Mesenchymal stem cell (in vitro differentiated cells and primary cell): ENCODE measurements around the gene TFCP2L1.

Source experiments
- DNase-seq: peaks from one replicate; pipeline ENCODE4 v3.0.0-alpha.2; 2013
- H2AFZ ChIP-seq: one replicate; pipeline ENCODE4 v1.6.1; 2013; ENCODE audit warnings: low read depth, mild to moderate bottlenecking, control low read depth, inconsistent platforms, low read length, moderate library complexity
- H2AK5ac ChIP-seq: 2 replicates; pipeline ENCODE4 v1.6.1; 2013; ENCODE audit warnings: low read length, moderate library complexity, mild to moderate bottlenecking, inconsistent platforms; ENCODE audit not compliant: severe bottlenecking
- H2BK120ac ChIP-seq: one replicate; pipeline ENCODE4 v1.6.1; 2013; ENCODE audit warnings: low read depth, mild to moderate bottlenecking, inconsistent platforms, low read length, moderate library complexity
- H2BK12ac ChIP-seq, 2 experiments: one replicate each; pipeline ENCODE4 v1.6.1; 2013; ENCODE audit warnings: inconsistent platforms in 2 of 2, low read length in 2 of 2, mild to moderate bottlenecking in 2 of 2, moderate library complexity in 2 of 2, control low read depth in 1 of 2
- H2BK15ac ChIP-seq: one replicate; pipeline ENCODE4 v1.6.1; 2013; ENCODE audit warnings: mild to moderate bottlenecking, low read depth, inconsistent platforms; ENCODE audit not compliant: poor library complexity, severe bottlenecking
- H2BK5ac ChIP-seq: 2 replicates; pipeline ENCODE4 v1.6.1; 2013; ENCODE audit warnings: low read depth, mild to moderate bottlenecking, low read length, control low read depth, inconsistent platforms; ENCODE audit not compliant: poor library complexity, severe bottlenecking
- H3K14ac ChIP-seq, 2 experiments: one replicate each; pipeline ENCODE4 v1.6.1; 2013; ENCODE audit warnings: inconsistent platforms in 2 of 2, low read length in 2 of 2, control low read depth in 1 of 2, mild to moderate bottlenecking in 1 of 2, moderate library complexity in 1 of 2
- H3K18ac ChIP-seq, 2 experiments: one replicate each; pipeline ENCODE4 v1.6.1; 2013; ENCODE audit warnings: inconsistent platforms in 2 of 2, low read length in 2 of 2, control low read depth in 1 of 2, low read depth in 1 of 2, mild to moderate bottlenecking in 1 of 2
- H3K23ac ChIP-seq, 2 experiments: one replicate each; pipeline ENCODE4 v1.6.1; 2013; ENCODE audit warnings: inconsistent platforms in 2 of 2, low read length in 2 of 2, mild to moderate bottlenecking in 2 of 2, moderate library complexity in 2 of 2, control low read depth in 1 of 2
- H3K27ac ChIP-seq: 2 replicates; pipeline ENCODE4 v1.5.1; 2013; ENCODE audit warnings: mild to moderate bottlenecking, moderate library complexity, low read length, control low read depth, inconsistent platforms; ENCODE audit not compliant: poor library complexity, severe bottlenecking
- H3K27me3 ChIP-seq, 2 experiments: 2 replicates each; pipeline versions ENCODE4 v1.6.1 to v1.7.0; 2013; ENCODE audit warnings: low read length in 2 of 2, mild to moderate bottlenecking in 2 of 2, moderate library complexity in 2 of 2, control low read depth in 1 of 2, inconsistent platforms in 1 of 2; ENCODE audit not compliant: control insufficient read depth in 1 of 2, insufficient read depth in 1 of 2
- H3K36me3 ChIP-seq, 2 experiments: 2 replicates each; pipeline versions ENCODE4 v1.6.1 to v1.7.0; 2013; ENCODE audit warnings: low read length in 2 of 2, control low read depth in 1 of 2, inconsistent platforms in 1 of 2, low read depth in 1 of 2, mild to moderate bottlenecking in 1 of 2; ENCODE audit not compliant: insufficient read depth in 2 of 2, control insufficient read depth in 1 of 2
- H3K4ac ChIP-seq, 2 experiments: one replicate each; pipeline ENCODE4 v1.6.1; 2013; ENCODE audit warnings: inconsistent platforms in 2 of 2, low read length in 2 of 2, mild to moderate bottlenecking in 2 of 2, moderate library complexity in 2 of 2, control low read depth in 1 of 2, low read depth in 1 of 2
- H3K4me1 ChIP-seq: 2 replicates; pipeline ENCODE4 v1.6.1; 2013; ENCODE audit warnings: low read depth, low read length, control low read depth; ENCODE audit not compliant: control insufficient read depth, insufficient read depth
- H3K4me2 ChIP-seq: 2 replicates; pipeline ENCODE4 v1.6.1; 2013; ENCODE audit warnings: low read length, mild to moderate bottlenecking, inconsistent platforms; ENCODE audit not compliant: poor library complexity, severe bottlenecking
- H3K4me3 ChIP-seq, 2 experiments: 2 replicates each; pipeline versions ENCODE4 v1.5.1 to v1.7.0; 2013; ENCODE audit warnings: low read length in 2 of 2, mild to moderate bottlenecking in 2 of 2, control low read depth in 1 of 2, low read depth in 1 of 2; ENCODE audit not compliant: insufficient read depth in 1 of 2
- H3K79me1 ChIP-seq: replicated peaks from 2 replicates; pipeline ENCODE4 v1.6.1; 2013; ENCODE audit warnings: mild to moderate bottlenecking, control low read depth, low read length, inconsistent platforms; ENCODE audit not compliant: poor library complexity, severe bottlenecking
- H3K9ac ChIP-seq: 2 replicates; pipeline ENCODE4 v1.7.0; 2013; ENCODE audit warnings: mild to moderate bottlenecking, low read length, moderate library complexity
- H3K9me3 ChIP-seq: 2 replicates; pipeline ENCODE4 v1.7.0; 2013; ENCODE audit warnings: mild to moderate bottlenecking, low read length; ENCODE audit not compliant: control insufficient read depth
- H4K8ac ChIP-seq: one replicate; pipeline ENCODE4 v1.6.1; 2013; ENCODE audit warnings: inconsistent platforms, mild to moderate bottlenecking, low read length, moderate library complexity
- H4K91ac ChIP-seq: one replicate; pipeline ENCODE4 v1.6.1; 2013; ENCODE audit warnings: mild to moderate bottlenecking, low read length, inconsistent platforms
- WGBS: methylation state at CpG from one replicate; pipeline ENCODE4 v1.1.7; 2013; ENCODE audit warnings: mixed read lengths; 5-methylcytosine and 5-hydroxymethylcytosine counted together

The TFCP2L1 gene

DNA sequence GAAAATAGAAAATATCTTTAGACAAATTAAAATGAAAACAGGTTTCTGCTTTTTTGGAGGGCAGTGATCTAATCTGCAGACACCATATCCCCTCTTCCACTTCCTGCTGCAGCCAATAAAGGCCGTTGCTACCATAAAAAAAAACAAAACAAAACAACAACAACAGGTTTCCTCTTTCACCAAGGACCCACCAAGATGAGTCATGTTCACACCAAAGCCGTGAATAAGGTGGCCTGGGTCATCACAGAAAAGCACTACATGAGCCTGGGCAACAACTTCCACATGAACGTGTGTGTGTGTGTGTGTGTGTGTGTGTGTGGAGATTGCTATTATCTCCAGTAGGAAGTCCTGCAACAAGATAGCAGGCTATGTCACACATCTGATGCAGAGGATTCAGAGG lies 24.8 kb upstream of the TFCP2L1 start:
- Histone ChIP-seq H3K9ac (no peak overlapping the region), H2BK15ac (no peak overlapping the region), H3K18ac (no peak overlapping the region), H3K79me1 (no peaks in the 10 kb centered on the region), H3K4me2 (no peak overlapping the region), H3K4ac (no peak overlapping the region), H4K8ac (no peak overlapping the region), H2BK12ac (no peak overlapping the region), H3K14ac (no peak overlapping the region), H3K27ac (no peak overlapping the region), H2AFZ (no peak overlapping the region), H2BK5ac (no peak overlapping the region), H3K27me3 (peaks cover 10 to 38% of the 10 kb centered on the region in 2 experiments), H3K4me1 (no peaks in the 10 kb centered on the region), H3K23ac (no peak overlapping the region), H3K36me3 (no peaks in the 10 kb centered on the region), H3K9me3 (no peaks in the 10 kb centered on the region), H2AK5ac (no peak overlapping the region), H4K91ac (no peak overlapping the region), H3K4me3 (no peak overlapping the region), H2BK120ac (no peak overlapping the region)
- 27% methylated on average over 3 of the region's 3 CpGs for WGBS
- no peak for DNase-seq

DNA sequence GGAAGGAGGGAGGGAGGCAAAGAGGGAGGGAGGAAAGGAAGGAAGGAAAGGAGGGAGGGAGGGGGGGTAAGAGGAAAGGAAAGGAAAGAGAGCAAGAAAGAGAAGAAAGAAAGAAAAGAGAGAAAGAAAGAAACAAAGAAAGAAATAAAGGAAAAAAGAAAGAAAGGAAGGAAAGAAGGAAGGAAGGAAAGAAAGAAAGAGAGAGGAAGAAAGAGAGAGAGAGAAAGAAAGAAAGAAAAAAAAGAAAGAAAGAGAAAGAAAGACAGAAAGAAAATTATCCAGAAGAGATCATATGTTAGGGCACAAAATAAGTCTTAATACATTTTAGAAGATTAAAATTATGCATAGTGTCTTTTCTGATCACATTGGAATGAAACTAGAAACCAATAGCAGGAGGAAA lies 24.3 kb upstream of the TFCP2L1 start:
- H2AK5ac ChIP-seq = no peak overlapping the region
- no peaks in the 10 kb centered on the region for H3K79me1 ChIP-seq
- H3K23ac ChIP-seq = no peak overlapping the region
- no peak overlapping the region for H4K8ac ChIP-seq
- H2BK5ac ChIP-seq = no peak overlapping the region
- no peak overlapping the region for H2BK15ac ChIP-seq
- no peaks in the 10 kb centered on the region for H3K9me3 ChIP-seq
- H3K14ac ChIP-seq = no peak overlapping the region
- H3K4me2 ChIP-seq = no peak overlapping the region
- no peak overlapping the region for H2BK120ac ChIP-seq
- no peak for DNase-seq
- H2AFZ ChIP-seq = no peak overlapping the region
- H2BK12ac ChIP-seq = no peak overlapping the region
- H4K91ac ChIP-seq = no peak overlapping the region
- no peak overlapping the region for H3K9ac ChIP-seq
- no peaks in the 10 kb centered on the region for H3K36me3 ChIP-seq
- H3K27me3 ChIP-seq = peaks cover 10 to 42% of the 10 kb centered on the region in 2 experiments
- H3K4ac ChIP-seq = no peak overlapping the region
- H3K18ac ChIP-seq = no peak overlapping the region
- no peak overlapping the region for H3K4me3 ChIP-seq
- no peaks in the 10 kb centered on the region for H3K4me1 ChIP-seq
- H3K27ac ChIP-seq = no peak overlapping the region

DNA sequence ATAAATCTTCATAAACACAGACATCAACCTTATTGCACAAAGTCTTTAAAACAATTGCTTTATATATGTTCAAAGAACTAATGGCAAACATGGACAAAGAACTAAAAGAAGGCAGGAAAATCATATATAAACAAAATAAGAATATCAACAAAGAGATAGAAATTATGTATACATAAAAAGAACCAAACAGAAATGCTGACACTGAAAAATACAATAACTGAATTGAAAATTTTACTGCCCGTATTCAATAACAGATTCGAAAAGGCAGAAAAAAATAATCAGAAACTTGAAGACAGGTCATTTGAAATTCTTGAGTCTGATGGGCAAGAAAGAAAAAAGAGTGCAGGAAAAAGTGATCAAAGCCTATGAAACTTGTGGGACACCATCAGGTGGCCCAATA lies 22.0 kb upstream of the TFCP2L1 start:
- no peaks in the 10 kb centered on the region for H3K36me3 ChIP-seq
- 84% methylated on average over 2 of the region's 2 CpGs for WGBS
- H3K18ac ChIP-seq = no peak overlapping the region
- H3K4me2 ChIP-seq = no peak overlapping the region
- H2BK5ac ChIP-seq = no peak overlapping the region
- H2AFZ ChIP-seq = no peak overlapping the region
- no peak overlapping the region for H3K4ac ChIP-seq
- no peak for DNase-seq
- H3K14ac ChIP-seq = no peak overlapping the region
- H3K4me1 ChIP-seq = no peaks in the 10 kb centered on the region
- no peak overlapping the region for H2BK120ac ChIP-seq
- no peak overlapping the region for H3K23ac ChIP-seq
- no peak overlapping the region for H4K8ac ChIP-seq
- H3K27me3 ChIP-seq = peaks cover 10 to 43% of the 10 kb centered on the region in 2 experiments
- no peaks in the 10 kb centered on the region for H3K79me1 ChIP-seq
- H3K4me3 ChIP-seq = no peak overlapping the region
- H3K9ac ChIP-seq = no peak overlapping the region
- H3K27ac ChIP-seq = no peak overlapping the region
- no peak overlapping the region for H4K91ac ChIP-seq
- no peak overlapping the region for H2BK15ac ChIP-seq
- no peak overlapping the region for H2BK12ac ChIP-seq
- H3K9me3 ChIP-seq = no peaks in the 10 kb centered on the region
- no peak overlapping the region for H2AK5ac ChIP-seq

DNA sequence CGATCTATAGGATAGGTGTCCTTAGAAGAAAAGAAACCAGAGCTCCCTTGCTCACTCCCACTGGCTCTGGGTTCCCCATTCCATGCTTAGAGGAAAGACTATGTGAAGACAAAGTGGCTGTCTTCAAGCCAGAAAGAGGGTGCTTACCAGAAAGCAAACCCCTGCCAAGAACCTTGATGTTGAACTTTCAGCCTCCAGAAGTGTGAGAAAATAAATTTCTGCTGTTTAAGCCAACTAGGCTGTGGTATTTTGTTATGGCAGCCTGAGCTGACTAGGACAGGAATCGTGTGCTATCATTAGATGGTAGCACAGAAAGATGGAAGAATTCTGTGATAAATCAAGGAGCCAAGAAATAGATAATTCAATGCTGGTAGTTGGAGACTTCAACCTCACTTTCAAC lies 19.9 kb upstream of the TFCP2L1 start:
- Histone ChIP-seq H3K4ac (no peak overlapping the region), H2BK15ac (no peak overlapping the region), H3K4me3 (no peak overlapping the region), H2BK120ac (no peak overlapping the region), H2BK5ac (no peak overlapping the region), H4K8ac (no peak overlapping the region), H3K14ac (no peak overlapping the region), H2BK12ac (no peak overlapping the region), H2AK5ac (no peak overlapping the region), H3K27ac (no peak overlapping the region), H2AFZ (no peak overlapping the region), H3K9me3 (no peaks in the 10 kb centered on the region), H3K23ac (no peak overlapping the region), H3K9ac (no peak overlapping the region), H3K79me1 (no peaks in the 10 kb centered on the region), H4K91ac (no peak overlapping the region), H3K4me2 (no peak overlapping the region), H3K27me3 (peaks cover 18 to 49% of the 10 kb centered on the region in 2 experiments), H3K36me3 (no peaks in the 10 kb centered on the region), H3K18ac (no peak overlapping the region), H3K4me1 (no peaks in the 10 kb centered on the region)
- 80% methylated on average over 2 of the region's 2 CpGs for WGBS
- no peak for DNase-seq
